Measurements from ENCODE around the gene NCOA7. TPM values are rescaled to one million over a fixed set of nuclear protein-coding genes. Genes with fewer than 3 reads are reported as not detected.
A peak's percentile ranks its signal among the peaks of the same experiment; 100 is the strongest.
"Not testable (repeated sequence)": the region's sequence is repeated elsewhere in the genome, so short reads cannot be mapped to it uniquely, and the experiment has no call there.

NCOA7 gene
- total RNA-seq, 1 donor = 52.7 TPM

DNA sequence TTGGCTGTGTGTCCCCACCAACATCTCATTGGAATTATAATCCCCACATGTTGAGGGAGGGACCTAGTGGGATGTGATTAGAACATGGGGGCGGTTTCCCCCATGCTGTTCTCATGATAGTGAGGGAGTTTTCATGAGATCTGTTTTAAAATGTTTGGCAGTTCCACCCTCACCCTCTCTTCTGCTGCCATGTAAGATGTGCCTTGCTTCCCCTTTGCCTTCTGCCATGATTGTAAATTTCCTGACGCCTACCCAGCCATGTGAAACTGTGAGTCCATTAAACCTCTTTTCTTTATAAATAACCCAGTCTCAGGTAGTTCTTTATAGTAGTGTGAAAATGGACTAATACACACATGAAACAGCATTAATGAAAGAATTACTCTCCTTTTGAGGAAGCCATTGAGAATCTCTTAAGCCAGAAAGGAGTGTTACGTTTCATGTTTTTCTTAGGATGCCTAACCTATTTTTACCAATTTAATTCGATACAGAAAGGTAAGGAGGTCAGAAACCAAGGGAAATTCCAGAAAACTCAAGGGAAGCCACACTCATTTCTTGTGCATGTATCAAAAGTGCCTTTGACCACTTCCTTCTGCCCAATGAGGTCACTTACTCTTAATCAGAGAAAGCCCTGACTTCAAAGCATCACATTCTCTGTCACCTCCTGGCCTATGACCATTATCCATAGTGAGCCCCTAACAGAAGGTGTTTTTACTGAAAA, 141.1 kb downstream of the NCOA7 start:
- no peak overlapping the region for H3K4me3 ChIP-seq (ENCODE audit: low read depth, low read length)
- DNase-seq (ENCODE audit: low read depth) = no peak
- TF ChIP-seq, protein P1, sequence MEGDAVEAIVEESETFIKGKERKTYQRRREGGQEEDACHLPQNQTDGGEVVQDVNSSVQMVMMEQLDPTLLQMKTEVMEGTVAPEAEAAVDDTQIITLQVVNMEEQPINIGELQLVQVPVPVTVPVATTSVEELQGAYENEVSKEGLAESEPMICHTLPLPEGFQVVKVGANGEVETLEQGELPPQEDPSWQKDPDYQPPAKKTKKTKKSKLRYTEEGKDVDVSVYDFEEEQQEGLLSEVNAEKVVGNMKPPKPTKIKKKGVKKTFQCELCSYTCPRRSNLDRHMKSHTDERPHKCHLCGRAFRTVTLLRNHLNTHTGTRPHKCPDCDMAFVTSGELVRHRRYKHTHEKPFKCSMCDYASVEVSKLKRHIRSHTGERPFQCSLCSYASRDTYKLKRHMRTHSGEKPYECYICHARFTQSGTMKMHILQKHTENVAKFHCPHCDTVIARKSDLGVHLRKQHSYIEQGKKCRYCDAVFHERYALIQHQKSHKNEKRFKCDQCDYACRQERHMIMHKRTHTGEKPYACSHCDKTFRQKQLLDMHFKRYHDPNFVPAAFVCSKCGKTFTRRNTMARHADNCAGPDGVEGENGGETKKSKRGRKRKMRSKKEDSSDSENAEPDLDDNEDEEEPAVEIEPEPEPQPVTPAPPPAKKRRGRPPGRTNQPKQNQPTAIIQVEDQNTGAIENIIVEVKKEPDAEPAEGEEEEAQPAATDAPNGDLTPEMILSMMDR (IDR thresholded peaks at IDR 0.05; ENCODE audit: insufficient read depth, low read depth, low read length) = no peak

DNA sequence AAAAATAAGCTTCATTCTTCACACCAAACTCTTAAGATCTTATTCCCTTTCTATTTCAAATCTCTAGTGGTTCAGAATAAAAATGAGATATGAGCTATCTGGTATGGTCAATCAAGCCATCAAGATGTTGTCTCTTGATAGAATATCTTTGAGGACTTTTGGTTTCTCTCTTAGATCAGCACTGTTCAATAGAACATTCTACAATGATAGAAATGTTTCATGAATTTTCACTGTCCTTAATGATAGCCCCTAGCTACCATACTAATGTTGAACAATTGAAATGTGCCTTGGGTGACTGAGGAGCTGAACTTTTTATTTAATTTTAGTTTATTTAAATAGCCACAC, 141.7 kb downstream of the NCOA7 start:
- H3K4me3 ChIP-seq (ENCODE audit: low read depth, low read length) = no peak overlapping the region
- TF ChIP-seq, protein P1 (IDR thresholded peaks at IDR 0.05; ENCODE audit: insufficient read depth, low read depth, low read length) = no peak
- DNase-seq (ENCODE audit: low read depth) = no peak

DNA sequence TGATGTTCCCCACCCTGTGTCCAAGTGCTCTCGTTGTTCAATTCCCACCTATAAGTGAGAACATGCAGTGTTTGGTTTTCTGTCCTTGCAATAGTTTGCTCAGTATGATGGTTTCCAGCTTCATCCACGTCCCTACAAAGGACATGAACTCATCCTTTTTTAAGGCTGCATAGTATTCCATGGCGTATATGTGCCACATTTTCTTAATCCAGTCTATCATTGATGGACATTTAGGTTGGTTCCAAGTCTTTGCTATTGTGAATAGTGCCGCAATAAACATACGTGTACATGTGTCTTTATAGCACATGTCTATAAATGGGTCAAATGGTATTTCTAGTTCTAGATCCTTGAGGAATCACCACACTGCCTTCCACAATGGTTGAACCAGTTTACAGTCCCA, 144.8 kb downstream of the NCOA7 start:
- not testable (repeated sequence) for H3K4me3 ChIP-seq (ENCODE audit: low read depth, low read length); DNase-seq (ENCODE audit: low read depth)

DNA sequence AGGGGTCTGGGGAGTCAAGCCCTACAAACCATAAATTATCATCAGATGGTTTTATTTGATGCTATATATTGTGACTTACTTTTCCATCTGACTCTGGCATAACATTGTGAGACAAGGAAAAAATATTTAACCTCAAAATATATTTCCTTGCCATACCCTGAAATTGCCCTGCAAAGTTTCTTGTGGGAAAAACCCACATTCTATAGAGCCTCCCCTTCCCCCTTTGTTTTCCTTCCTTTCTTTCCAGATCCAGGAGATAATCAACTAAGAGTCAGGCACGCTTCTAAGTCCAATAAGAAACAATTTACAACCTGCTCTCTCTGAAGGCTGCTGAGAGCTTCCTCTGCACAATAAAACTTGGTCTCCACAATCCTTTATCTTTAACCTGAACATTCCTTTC, 148.3 kb downstream of the NCOA7 start:
- no peak for DNase-seq (ENCODE audit: low read depth)
- no peak overlapping the region for H3K4me3 ChIP-seq (ENCODE audit: low read depth, low read length)
- TF ChIP-seq, protein P1 (IDR thresholded peaks at IDR 0.05; ENCODE audit: insufficient read depth, low read depth, low read length) = no peak

DNA sequence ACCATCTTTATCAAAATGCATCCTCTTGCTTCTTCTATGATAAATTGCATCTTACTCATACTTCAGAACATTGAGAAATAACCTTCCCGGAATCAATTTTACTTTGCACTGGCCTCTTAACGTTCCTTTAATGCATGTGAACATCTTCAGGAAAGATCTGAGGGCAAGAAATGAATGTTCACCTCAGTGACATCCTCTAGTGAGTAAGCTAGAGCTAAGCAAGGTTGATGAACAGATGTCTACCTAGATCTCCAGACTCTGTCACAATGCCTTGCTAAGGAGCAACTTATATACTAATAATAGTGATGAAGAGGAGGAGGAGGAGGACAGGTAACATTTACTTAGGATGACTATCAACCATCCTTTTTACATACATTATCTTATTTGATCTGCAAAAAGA, 149.0 kb downstream of the NCOA7 start:
- H3K4me3 ChIP-seq (ENCODE audit: low read depth, low read length) = no peak overlapping the region
- TF ChIP-seq, protein P1 (IDR thresholded peaks at IDR 0.05; ENCODE audit: insufficient read depth, low read depth, low read length) = no peak
- DNase-seq (ENCODE audit: low read depth) = no peak

DNA sequence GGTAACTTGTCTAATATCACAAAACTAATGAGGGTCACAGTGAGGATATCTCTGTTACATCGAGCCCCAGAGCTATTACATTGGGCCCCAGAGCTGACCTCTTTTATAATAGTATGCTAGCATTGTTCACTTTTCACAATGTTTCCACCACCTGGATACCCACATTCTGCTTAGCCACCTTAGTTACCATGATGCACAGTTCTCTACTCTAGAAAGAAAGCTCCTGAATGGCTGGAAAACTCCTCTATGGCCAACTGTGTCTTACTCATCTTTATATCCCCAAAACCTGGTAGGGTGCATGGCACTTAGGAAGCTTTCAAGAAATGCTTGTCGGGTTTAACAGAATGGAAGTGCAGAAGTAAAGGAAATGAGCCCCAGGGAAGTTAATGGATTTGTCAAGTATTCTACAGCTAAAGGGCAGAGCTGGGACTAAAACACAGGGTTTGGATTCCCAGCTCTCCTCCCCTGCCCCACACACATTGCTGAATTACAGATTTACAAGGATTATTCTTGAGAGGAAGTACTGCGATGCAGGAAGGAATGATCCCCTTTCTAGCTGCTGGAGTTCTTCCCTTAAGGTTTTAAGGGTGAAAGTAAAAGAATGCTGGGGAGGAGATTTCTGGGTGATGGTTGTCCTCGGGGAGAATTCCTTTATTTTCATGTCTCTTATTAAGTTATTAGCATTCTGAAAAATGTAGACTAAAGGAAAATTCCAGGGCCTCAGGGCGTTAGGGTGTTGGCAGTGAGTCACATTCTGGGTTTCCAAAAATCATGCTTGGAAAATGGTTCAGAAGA, 149.7 kb downstream of the NCOA7 start:
- TF ChIP-seq, protein P1 (IDR thresholded peaks at IDR 0.05; ENCODE audit: insufficient read depth, low read depth, low read length) = no peak
- H3K4me3 ChIP-seq (ENCODE audit: low read depth, low read length) = no peak overlapping the region
- DNase-seq (ENCODE audit: low read depth) = peak; percentile 61

DNA sequence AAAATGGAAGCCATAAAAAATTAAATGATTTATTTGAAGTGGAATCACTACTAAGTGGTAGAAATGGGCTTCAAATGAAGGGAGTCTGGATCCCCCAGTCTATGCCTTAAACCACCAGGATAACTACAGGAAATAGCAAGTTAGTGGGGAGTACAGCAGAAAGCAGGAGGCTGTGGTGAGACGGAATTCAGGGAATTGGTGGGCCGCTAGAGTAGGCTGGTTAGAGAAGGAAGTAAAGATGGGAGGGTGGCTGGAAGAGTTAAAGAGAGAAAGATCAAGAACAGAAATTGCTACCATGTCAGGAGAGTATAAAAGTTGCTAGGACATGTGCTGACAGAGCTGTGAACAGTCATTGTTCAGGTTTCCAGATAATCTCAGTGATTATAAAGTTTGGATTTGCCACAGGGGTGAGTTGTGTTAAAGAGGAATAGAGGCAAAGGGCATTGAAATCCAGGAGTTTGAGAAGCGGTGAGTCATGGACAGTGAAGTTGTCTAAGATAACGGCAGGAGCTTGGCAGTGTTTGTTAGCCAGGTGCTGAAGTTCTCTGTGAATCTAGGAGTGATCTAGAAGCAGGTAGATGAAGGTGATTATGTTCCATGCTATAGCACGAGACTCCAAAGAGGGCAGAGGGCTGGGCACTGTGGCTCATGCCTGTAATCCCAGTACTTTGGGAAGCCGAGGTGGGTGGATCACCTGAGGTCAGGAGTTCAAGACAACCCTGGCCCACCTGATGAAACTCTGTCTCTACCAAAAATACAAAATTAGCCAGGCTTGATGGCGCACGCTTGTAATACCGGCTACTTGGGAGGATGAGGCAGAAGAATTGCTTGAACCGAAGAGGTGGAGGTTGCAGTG, 152.1 kb downstream of the NCOA7 start:
- no peak overlapping the region for H3K4me3 ChIP-seq (ENCODE audit: low read depth, low read length)
- TF ChIP-seq, protein P1 (IDR thresholded peaks at IDR 0.05; ENCODE audit: insufficient read depth, low read depth, low read length) = no peak
- DNase-seq (ENCODE audit: low read depth) = peak; percentile 59

All from fibroblast of villous mesenchyme (primary cell).